CD4-positive, alpha-beta memory T cell (primary cell): Measurements from ENCODE around the gene CDC42EP5. TPM values are rescaled to one million over a fixed set of nuclear protein-coding genes. Genes with fewer than 3 reads are reported as not detected.

ENCODE experiments used
- CTCF ChIA-PET: fragments of 350-600 bp; sonication (Branson Sonifier 250); formaldehyde crosslinking; loops from one replicate; lab custom pipeline; 2021; ENCODE audit warnings: inconsistent platforms; ENCODE audit not compliant: partially characterized antibody; lab: Charles Lee
- POLR2A ChIA-PET: fragments of 350-600 bp; sonication (Branson Sonifier 250); formaldehyde crosslinking; loops from one replicate; lab custom pipeline; 2021; ENCODE audit not compliant: partially characterized antibody; lab: Charles Lee
- DNase-seq, 5 donors: peaks; one replicate each; pipeline versions ENCODE4 v3.0.0 to v3.0.0-alpha.2; 2020 to 2022; ENCODE audit warnings: mixed read lengths in 1 of 5
- H3K27ac ChIP-seq: one replicate; pipeline ENCODE4 v1.7.0; 2013; ENCODE audit warnings: low read depth, low read length
- H3K27me3 ChIP-seq: 2 replicates; pipeline ENCODE4 v1.7.0; 2013; ENCODE audit warnings: mild to moderate bottlenecking, low read length, moderate library complexity; ENCODE audit not compliant: insufficient read depth
- H3K36me3 ChIP-seq: 2 replicates; pipeline ENCODE4 v1.7.0; 2013; ENCODE audit warnings: mild to moderate bottlenecking, low read length, moderate library complexity; ENCODE audit not compliant: insufficient read depth
- H3K4me1 ChIP-seq: 2 replicates; pipeline ENCODE4 v1.7.0; 2013; ENCODE audit warnings: mild to moderate bottlenecking, low read length, moderate library complexity; ENCODE audit not compliant: insufficient read depth
- H3K4me3 ChIP-seq, 2 donors: one replicate each; pipeline ENCODE4 v1.7.0; 2013; ENCODE audit warnings: low read length in 2 of 2, mild to moderate bottlenecking in 1 of 2
- H3K9me3 ChIP-seq, 2 donors: one replicate each; pipeline ENCODE4 v1.7.0; 2013; ENCODE audit warnings: low read length in 2 of 2, control low read depth in 1 of 2; ENCODE audit not compliant: control insufficient read depth in 1 of 2
- H3K27ac Mint-ChIP-seq, 7 donors: one replicate each; pipeline ENCODE4 v1.8.0; 2020 to 2021; ENCODE audit warnings: mixed read lengths in 7 of 7, mild to moderate bottlenecking in 6 of 7, inconsistent platforms in 3 of 7, moderate library complexity in 3 of 7
- H3K27me3 Mint-ChIP-seq, 2 donors: one replicate each; pipeline ENCODE4 v1.8.0; 2020 to 2021; ENCODE audit warnings: mixed read lengths in 2 of 2
- H3K36me3 Mint-ChIP-seq, 2 donors: one replicate each; pipeline ENCODE4 v1.8.0; 2020 to 2021; ENCODE audit warnings: mixed read lengths in 2 of 2, inconsistent platforms in 1 of 2, mild to moderate bottlenecking in 1 of 2
- H3K4me1 Mint-ChIP-seq, 4 donors: one replicate each; pipeline ENCODE4 v1.8.0; 2020 to 2021; ENCODE audit warnings: mixed read lengths in 4 of 4, mild to moderate bottlenecking in 1 of 4
- H3K4me3 Mint-ChIP-seq, 8 donors: one replicate each; pipeline ENCODE4 v1.8.0; 2020 to 2021; ENCODE audit warnings: mixed read lengths in 8 of 8, mild to moderate bottlenecking in 7 of 8, moderate library complexity in 6 of 8, inconsistent platforms in 3 of 8
- H3K9me3 Mint-ChIP-seq, 8 donors: one replicate each; pipeline ENCODE4 v1.8.0; 2020 to 2021; ENCODE audit warnings: mixed read lengths in 8 of 8, mild to moderate bottlenecking in 5 of 8, inconsistent platforms in 3 of 8, moderate library complexity in 1 of 8
- intact Hi-C: fragments of 100-400 bp; cut with micrococcal nuclease; formaldehyde crosslinking; loops from one replicate; pipeline ENCODE4 v1.15.1; 2023
- polyA plus RNA-seq, 2 donors: library from polyadenylated mRNA; unstranded; fragments of 300-500 nt; fragmentation: Illumina TruSeq; gene quantifications; one replicate each; pipeline ENCODE4 v1.2.3, GENCODE V29; 2021
- total RNA-seq, 2 experiments: library from RNA; stranded (reverse); gene quantifications; one replicate each; pipeline ENCODE4 v1.2.3, GENCODE V29; 2021

CDC42EP5 gene
- total and polyA plus RNA-seq, 4 experiments from 2014 or later = not detected

GRCh38 chr19:54459282-54460229 is 13.5 kb downstream of the CDC42EP5 start:
- POLR2A ChIA-PET = interaction anchor here (0.6 to 9.3 kb wide), 4 partner anchors 9 to 714 kb away, joined by 3 to 142 read pairs (median 4); partner anchors contain the start of gene LENG8
- intact Hi-C loops = loop anchor here (5.0 kb wide), 1 partner anchor 592 kb away; the partner anchor contains the start of gene MYADM
- Mint-ChIP-seq H3K4me1 (peaks cover 20 to 43% (median 28%) of the 10 kb centered on the region in 4 donors), H3K9me3 (peaks cover 0 to 4% (median 0%) of the 10 kb centered on the region in 8 donors), H3K4me3 (peak overlapping the region in 3 of 8 donors; percentile 1 to 59 (median 34)), H3K36me3 (peaks cover 36 to 61% of the 10 kb centered on the region in 2 donors), H3K27me3 (no peaks in the 10 kb centered on the region), H3K27ac (peak overlapping the region in 6 of 7 donors; percentile 43 to 78 (median 62))
- Histone ChIP-seq H3K4me1 (peaks cover 27% of the 10 kb centered on the region), H3K36me3 (peaks cover 69% of the 10 kb centered on the region), H3K4me3 (no peak overlapping the region), H3K9me3 (no peaks in the 10 kb centered on the region), H3K27me3 (no peaks in the 10 kb centered on the region), H3K27ac (no peak overlapping the region)
- CTCF ChIA-PET = interaction anchor here (1.6 kb wide), 1 partner anchor 11 kb away, joined by 4 read pairs; no protein-coding TSS in a partner anchor
- DNase-seq = no peak

GRCh38 chr19:54458648-54459281 is 14.3 kb downstream of the CDC42EP5 start:
- CTCF ChIA-PET = interaction anchor here (1.6 kb wide), 1 partner anchor 11 kb away, joined by 4 read pairs; no protein-coding TSS in a partner anchor
- Mint-ChIP-seq H3K9me3 (peaks cover 0 to 4% (median 0%) of the 10 kb centered on the region in 8 donors), H3K27me3 (no peaks in the 10 kb centered on the region), H3K27ac (peak overlapping the region in 6 of 7 donors; percentile 43 to 79 (median 66)), H3K36me3 (peaks cover 41 to 62% of the 10 kb centered on the region in 2 donors), H3K4me1 (peaks cover 15 to 37% (median 21%) of the 10 kb centered on the region in 4 donors), H3K4me3 (no peak overlapping the region)
- Histone ChIP-seq H3K27ac (no peak overlapping the region), H3K9me3 (no peaks in the 10 kb centered on the region), H3K4me3 (no peak overlapping the region), H3K36me3 (peaks cover 77% of the 10 kb centered on the region), H3K27me3 (no peaks in the 10 kb centered on the region), H3K4me1 (peaks cover 21% of the 10 kb centered on the region)
- POLR2A ChIA-PET = interaction anchor here (0.6 to 9.3 kb wide), 3 partner anchors 10 to 715 kb away, joined by 3 to 142 read pairs (median 4); partner anchors contain the start of gene LENG8
- DNase-seq = no peak
- intact Hi-C loops = no loop called here

GRCh38 chr19:54457773-54458647 is 15.1 kb downstream of the CDC42EP5 start:
- no peak overlapping the region for H3K4me3 ChIP-seq
- Mint-ChIP-seq H3K4me3 (peak overlapping the region in 2 of 8 donors; percentile 15 to 36), H3K36me3 (peaks cover 49 to 67% of the 10 kb centered on the region in 2 donors), H3K4me1 (peaks cover 15 to 42% (median 23%) of the 10 kb centered on the region in 4 donors), H3K27ac (peak overlapping the region in 3 of 7 donors; percentile 56 to 79 (median 78)), H3K9me3 (peaks cover 0 to 4% (median 0%) of the 10 kb centered on the region in 8 donors), H3K27me3 (no peaks in the 10 kb centered on the region)
- no peak for DNase-seq
- H3K36me3 ChIP-seq = peaks cover 85% of the 10 kb centered on the region
- H3K9me3 ChIP-seq = no peaks in the 10 kb centered on the region
- intact Hi-C loops = no loop called here
- no peak overlapping the region for H3K27ac ChIP-seq
- peaks cover 18% of the 10 kb centered on the region for H3K4me1 ChIP-seq
- CTCF ChIA-PET = no interaction called here
- POLR2A ChIA-PET = interaction anchor here (9.3 kb wide), 1 partner anchor 10 kb away, joined by 142 read pairs; the partner anchor contains the start of gene LENG8
- no peaks in the 10 kb centered on the region for H3K27me3 ChIP-seq

GRCh38 chr19:54456423-54457373 is 16.4 kb downstream of the CDC42EP5 start:
- H3K36me3 Mint-ChIP-seq = peaks cover 55 to 75% of the 10 kb centered on the region in 2 donors
- CTCF ChIA-PET = no interaction called here

DNA sequence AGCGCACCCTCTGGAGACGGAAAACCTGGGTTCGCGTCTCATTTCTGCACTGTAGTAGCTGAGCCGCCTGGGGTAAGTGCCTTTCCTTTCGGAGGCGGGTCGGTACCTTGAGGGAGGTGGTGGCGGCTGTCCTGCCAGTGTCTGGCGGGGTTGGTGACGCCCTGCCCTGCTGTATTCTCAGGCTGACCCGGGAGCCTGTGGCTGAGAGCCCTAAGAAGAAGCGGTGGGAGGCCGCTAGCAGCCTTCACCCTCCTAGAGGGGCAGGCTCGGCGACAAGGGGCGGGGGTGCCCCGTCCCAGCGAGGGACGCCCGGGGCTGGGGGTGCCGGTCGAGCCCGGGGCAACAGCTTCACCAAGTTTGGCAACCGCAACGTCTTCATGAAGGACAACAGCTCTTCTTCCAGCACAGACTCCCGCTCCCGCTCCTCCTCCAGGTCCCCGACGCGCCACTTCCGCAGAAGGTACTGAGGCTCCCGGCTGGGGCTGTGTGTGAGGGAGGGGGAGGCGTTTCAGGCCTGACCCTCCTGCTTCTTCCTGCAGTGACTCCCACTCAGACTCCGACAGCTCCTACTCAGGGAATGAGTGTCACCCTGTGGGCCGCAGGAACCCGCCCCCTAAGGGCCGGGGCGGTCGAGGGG is 17.2 kb downstream of the CDC42EP5 start:
- H3K4me1 ChIP-seq = peaks cover 23% of the 10 kb centered on the region
- peaks cover 61 to 78% of the 10 kb centered on the region in 2 donors for H3K36me3 Mint-ChIP-seq
- no peak overlapping the region for H3K4me3 ChIP-seq
- no peaks in the 10 kb centered on the region for H3K27me3 ChIP-seq
- DNase-seq = no peak
- peaks cover 94% of the 10 kb centered on the region for H3K36me3 ChIP-seq
- H3K9me3 Mint-ChIP-seq = peaks cover 0 to 3% (median 0%) of the 10 kb centered on the region in 8 donors
- H3K27ac ChIP-seq = no peak overlapping the region
- ChIA-PET CTCF (no interaction called here), POLR2A (interaction anchor here (1.0 kb wide), 1 partner anchor 8 kb away, joined by 4 read pairs; the partner anchor contains the start of gene LENG9)
- H3K4me1 Mint-ChIP-seq = peaks cover 18 to 47% (median 26%) of the 10 kb centered on the region in 4 donors
- intact Hi-C loops = no loop called here
- H3K27me3 Mint-ChIP-seq = no peaks in the 10 kb centered on the region
- peak overlapping the region in 1 of 7 donors; percentile 54 for H3K27ac Mint-ChIP-seq
- no peak overlapping the region for H3K4me3 Mint-ChIP-seq
- H3K9me3 ChIP-seq = no peaks in the 10 kb centered on the region

More at GRCh38 chr19:54456423-54457373, 16.4 kb downstream of the CDC42EP5 start:
- H3K9me3 ChIP-seq = no peaks in the 10 kb centered on the region
- H3K36me3 ChIP-seq = peaks cover 94% of the 10 kb centered on the region
- no peaks in the 10 kb centered on the region for H3K27me3 ChIP-seq
- no peak overlapping the region for H3K4me3 ChIP-seq
- intact Hi-C loops = no loop called here
- peaks cover 16% of the 10 kb centered on the region for H3K4me1 ChIP-seq
- Mint-ChIP-seq H3K27me3 (no peaks in the 10 kb centered on the region), H3K9me3 (peaks cover 0 to 4% (median 0%) of the 10 kb centered on the region in 8 donors), H3K4me1 (peaks cover 16 to 45% (median 23%) of the 10 kb centered on the region in 4 donors), H3K27ac (peak overlapping the region in 3 of 7 donors; percentile 18 to 78 (median 59)), H3K4me3 (no peak overlapping the region)
- POLR2A ChIA-PET = no interaction called here
- no peak for DNase-seq
- H3K27ac ChIP-seq = no peak overlapping the region
